Hepatocyte (in vitro differentiated cells): ENCODE data around the gene ATP4A. TPM values are rescaled to one million over a fixed set of nuclear protein-coding genes. Genes with fewer than 3 reads are reported as not detected.

Source experiments
- DNase-seq: peaks from one replicate; pipeline ENCODE4 v3.0.0-alpha.2; 2016; ENCODE audit warnings: low spot score
- H2AFZ ChIP-seq: fragments of 200-600 bp; sonication (generic); 2 replicates; pipeline ENCODE4 v1.6.0; 2016; ENCODE audit warnings: antibody characterized with exemption, mild to moderate bottlenecking
- H3K27ac ChIP-seq: fragments of 200-600 bp; sonication (generic); 2 replicates; pipeline ENCODE4 v1.5.1; 2016; ENCODE audit warnings: mild to moderate bottlenecking
- H3K27me3 ChIP-seq: fragments of 200-600 bp; sonication (generic); 2 replicates; pipeline ENCODE4 v1.6.1; 2016
- H3K36me3 ChIP-seq: fragments of 200-600 bp; sonication (generic); replicated peaks from 2 replicates; pipeline ENCODE4 v1.5.1; 2016; ENCODE audit warnings: low read depth; ENCODE audit not compliant: insufficient read depth
- H3K4me1 ChIP-seq: fragments of 200-600 bp; sonication (generic); 2 replicates; pipeline ENCODE4 v1.5.1; 2016; ENCODE audit warnings: mild to moderate bottlenecking, moderate library complexity; ENCODE audit not compliant: insufficient read depth
- H3K4me2 ChIP-seq: fragments of 200-600 bp; sonication (generic); 2 replicates; pipeline ENCODE4 v1.6.0; 2016
- H3K4me3 ChIP-seq: fragments of 200-600 bp; sonication (generic); 2 replicates; pipeline ENCODE4 v1.5.1; 2016; ENCODE audit warnings: mild to moderate bottlenecking
- H3K79me2 ChIP-seq: fragments of 200-600 bp; sonication (generic); 2 replicates; pipeline ENCODE4 v1.6.0; 2017; ENCODE audit warnings: mild to moderate bottlenecking
- H3K9me2 ChIP-seq: fragments of 200-600 bp; sonication (generic); replicated peaks from 2 replicates; pipeline ENCODE4 v1.6.0; 2017; ENCODE audit warnings: mild to moderate bottlenecking; ENCODE audit not compliant: insufficient read depth
- H3K9me3 ChIP-seq: fragments of 200-600 bp; sonication (generic); 2 replicates; pipeline ENCODE4 v1.5.1; 2016; ENCODE audit warnings: low read depth, mild to moderate bottlenecking
- H4K20me1 ChIP-seq: fragments of 200-600 bp; sonication (generic); 2 replicates; pipeline ENCODE4 v1.6.0; 2016; ENCODE audit warnings: mild to moderate bottlenecking; ENCODE audit not compliant: insufficient read depth, poor library complexity, severe bottlenecking
- CTCF ChIP-seq: fragments of 200-600 bp; sonication (generic); IDR thresholded peaks from 2 replicates; pipeline ENCODE4 v1.5.1; 2016; ENCODE audit warnings: antibody characterized with exemption, mild to moderate bottlenecking; ENCODE audit not compliant: poor library complexity
- EZH2 ChIP-seq: fragments of 200-600 bp; sonication (generic); IDR thresholded peaks from 2 replicates; pipeline ENCODE4 v1.6.1; 2016; ENCODE audit warnings: antibody characterized with exemption, mild to moderate bottlenecking, borderline replicate concordance
- EZH2phosphoT487 ChIP-seq: fragments of 200-600 bp; sonication (generic); IDR thresholded peaks from one replicate; pipeline ENCODE4 v1.6.1; 2018; ENCODE audit warnings: antibody characterized with exemption, mild to moderate bottlenecking, low read depth, moderate library complexity; ENCODE audit not compliant: unreplicated experiment, severe bottlenecking
- WGBS: methylation state at CpG from one replicate; pipeline ENCODE4 v1.1.6; 2016; ENCODE audit warnings: low lambda C conversion rate; ENCODE audit errors: missing lambda C conversion rate; 5-methylcytosine and 5-hydroxymethylcytosine counted together
- polyA plus RNA-seq: library from polyadenylated mRNA; unstranded; fragments of >200 nt; fragmentation: Nextera tagmentation; extraction: Ambion mirVana; gene quantifications from 2 replicates; pipeline ENCODE4 v1.2.1, GENCODE V29; 2016
- total RNA-seq: library from RNA; depleted of rRNA; stranded (reverse); fragments of >200 nt; gene quantifications from 2 replicates; pipeline ENCODE4 v1.2.3, GENCODE V29; 2014

Gene ATP4A
- total and polyA plus RNA-seq, 2 experiments from 2014 or later, result 3.5 to 5.0 TPM

- WGBS, result 94% methylated on average over 15 of the region's 15 CpGs
- Histone ChIP-seq H3K4me2 (no peak overlapping the region), H3K27me3 (no peaks in the 10 kb centered on the region)
Observed at GRCh38 chr19:35543280-35544109, 20.0 kb downstream of the ATP4A start.

DNA sequence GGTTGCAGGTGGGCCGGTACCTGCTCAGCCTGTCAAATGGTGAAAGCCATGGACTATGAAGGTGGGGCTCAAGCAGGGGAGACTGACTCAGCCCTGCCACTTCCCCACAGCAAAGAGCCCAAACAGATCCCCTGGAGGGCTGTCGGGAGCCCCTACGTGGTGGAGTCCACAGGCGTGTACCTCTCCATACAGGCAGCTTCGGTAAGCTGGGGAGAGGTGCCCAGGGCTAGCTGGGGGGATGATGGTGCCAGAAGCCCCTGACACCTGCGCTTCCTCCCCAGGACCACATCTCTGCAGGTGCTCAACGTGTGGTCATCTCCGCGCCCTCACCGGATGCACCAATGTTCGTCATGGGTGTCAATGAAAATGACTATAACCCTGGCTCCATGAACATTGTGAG, 21.2 kb downstream of the ATP4A start:
- Histone ChIP-seq H3K36me3 (no peaks in the 10 kb centered on the region), H3K4me1 (peaks cover 15% of the 10 kb centered on the region)

More at GRCh38 chr19:35543280-35544109, 20.0 kb downstream of the ATP4A start:
- DNase-seq, result no peak
- TF ChIP-seq EZH2phosphoT487 (no peak), CTCF (no peak), EZH2 (no peak)
- Histone ChIP-seq H2AFZ (no peak overlapping the region), H4K20me1 (no peaks in the 10 kb centered on the region), H3K9me2 (no peaks in the 10 kb centered on the region), H3K4me3 (no peak overlapping the region), H3K27ac (no peak overlapping the region), H3K36me3 (no peaks in the 10 kb centered on the region), H3K9me3 (no peaks in the 10 kb centered on the region), H3K4me1 (peaks cover 15% of the 10 kb centered on the region), H3K79me2 (peaks cover 35% of the 10 kb centered on the region)

DNA sequence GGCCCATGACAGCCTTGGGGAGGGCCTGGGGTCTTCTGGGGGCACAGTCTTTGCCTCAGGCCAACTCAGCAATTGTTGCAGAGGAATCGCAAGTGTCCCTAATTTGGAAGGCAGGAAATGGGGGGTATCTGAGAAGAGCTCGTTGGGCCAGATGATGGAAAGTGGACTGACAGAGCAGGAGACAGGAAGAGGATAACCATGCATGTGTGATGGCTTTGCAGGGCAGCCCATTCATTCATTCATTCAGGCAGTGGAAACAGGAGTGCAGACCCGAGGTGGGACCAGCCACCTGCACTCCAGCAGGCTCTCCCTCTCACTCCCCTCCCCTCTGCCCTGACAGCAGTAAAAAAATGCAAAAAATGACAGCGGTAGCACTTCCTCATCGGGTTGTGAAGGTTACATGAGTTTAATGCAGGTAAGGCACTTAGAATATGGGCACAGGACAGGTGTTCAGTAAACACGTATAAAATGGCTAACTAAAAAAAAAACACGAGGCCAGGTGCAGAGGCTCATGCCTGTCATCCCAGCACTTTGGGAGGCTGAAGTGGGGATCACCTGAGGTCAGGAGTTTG, 23.0 kb downstream of the ATP4A start:
- no peaks in the 10 kb centered on the region for H4K20me1 ChIP-seq
- 91% methylated on average over 7 of the region's 7 CpGs for WGBS
- H2AFZ ChIP-seq, result no peak overlapping the region
- no peak overlapping the region for H3K4me2 ChIP-seq
- DNase-seq, result no peak
- no peaks in the 10 kb centered on the region for H3K9me3 ChIP-seq
- H3K79me2 ChIP-seq, result peaks cover 16% of the 10 kb centered on the region
- TF ChIP-seq EZH2phosphoT487 (no peak), EZH2 (no peak), CTCF (no peak)
- H3K4me1 ChIP-seq, result peaks cover 7% of the 10 kb centered on the region
- H3K27ac ChIP-seq, result no peak overlapping the region
- H3K4me3 ChIP-seq, result no peak overlapping the region
- no peaks in the 10 kb centered on the region for H3K36me3 ChIP-seq
- no peaks in the 10 kb centered on the region for H3K27me3 ChIP-seq
- H3K9me2 ChIP-seq, result no peaks in the 10 kb centered on the region

More for the DNA sequence above, 21.2 kb downstream of the ATP4A start:
- Histone ChIP-seq H3K27me3 (no peaks in the 10 kb centered on the region), H3K4me2 (no peak overlapping the region), H2AFZ (no peak overlapping the region), H3K4me3 (no peak overlapping the region), H3K9me3 (no peaks in the 10 kb centered on the region), H4K20me1 (no peaks in the 10 kb centered on the region), H3K9me2 (no peaks in the 10 kb centered on the region), H3K27ac (no peak overlapping the region), H3K79me2 (peaks cover 32% of the 10 kb centered on the region)
- TF ChIP-seq EZH2phosphoT487 (no peak), EZH2 (no peak), CTCF (no peak)
- WGBS, result 97% methylated on average over 11 of the region's 11 CpGs
- no peak for DNase-seq
